AG08395 (cell line): ENCODE data around the gene PSMB2.

Experiments used
- DNase-seq: peaks from one replicate; pipeline ENCODE4 v3.0.0; 2012; ENCODE audit warnings: mixed read lengths, low spot score

PSMB2 gene

GRCh38 chr1:35642471-35642955, 1.2 kb upstream of the PSMB2 start:
- no peak for DNase-seq

- no peak for DNase-seq
Measured at GRCh38 chr1:35640380-35641232, 720 bp downstream of the PSMB2 start.

GRCh38 chr1:35637401-35637809, 3.9 kb downstream of the PSMB2 start:
- peak; percentile 11 for DNase-seq

GRCh38 chr1:35633547-35633946, 7.8 kb downstream of the PSMB2 start:
- no peak for DNase-seq

- no peak for DNase-seq
Measured at GRCh38 chr1:35631396-35631795, 9.9 kb downstream of the PSMB2 start.

GRCh38 chr1:35629051-35629450, 12.3 kb downstream of the PSMB2 start:
- DNase-seq: no peak

GRCh38 chr1:35623832-35624231, 17.5 kb downstream of the PSMB2 start:
- DNase-seq: no peak

GRCh38 chr1:35622510-35623178, 18.7 kb downstream of the PSMB2 start:
- DNase-seq: no peak

- DNase-seq: no peak
Measured at GRCh38 chr1:35619237-35620121, 21.8 kb downstream of the PSMB2 start.

- no peak for DNase-seq
Measured at GRCh38 chr1:35615440-35615839, 25.9 kb downstream of the PSMB2 start.

GRCh38 chr1:35611655-35612054, 29.7 kb downstream of the PSMB2 start:
- DNase-seq: no peak

GRCh38 chr1:35605867-35606182, 35.5 kb downstream of the PSMB2 start:
- peak; percentile 28 for DNase-seq

GRCh38 chr1:35605071-35605866, 36.1 kb downstream of the PSMB2 start:
- no peak for DNase-seq

GRCh38 chr1:35603941-35604340, 37.4 kb downstream of the PSMB2 start:
- no peak for DNase-seq

- DNase-seq: no peak
Measured at GRCh38 chr1:35603468-35603867, 37.9 kb downstream of the PSMB2 start.

GRCh38 chr1:35600593-35600992, 40.7 kb downstream of the PSMB2 start:
- DNase-seq: no peak

GRCh38 chr1:35599411-35599810, 41.9 kb downstream of the PSMB2 start:
- no peak for DNase-seq

GRCh38 chr1:35598895-35599294, 42.4 kb downstream of the PSMB2 start:
- no peak for DNase-seq

GRCh38 chr1:35597870-35598269, 43.5 kb downstream of the PSMB2 start:
- DNase-seq: no peak

GRCh38 chr1:35595684-35596083, 45.6 kb downstream of the PSMB2 start:
- DNase-seq: no peak

- no peak for DNase-seq
Measured at GRCh38 chr1:35594005-35594760, 47.1 kb downstream of the PSMB2 start.
